CD4-positive, CD25-positive, alpha-beta regulatory T cell (primary cell): ENCODE results near the gene F13A1. TPM values are rescaled to one million over a fixed set of nuclear protein-coding genes. Genes with fewer than 3 reads are reported as not detected.

Experiments
- ATAC-seq, 2 donors: fragments of 150-1000 bp; cut with Tn5 transposase; one replicate each; pipeline ENCODE4 v1.10.0; 2021; ENCODE audit warnings: low read depth in 2 of 2, moderate number of reproducible peaks in 2 of 2, moderate library complexity in 1 of 2
- DNase-seq, 3 donors: peaks; one replicate each; pipeline versions ENCODE4 v3.0.0 to v3.0.0-alpha.2; 2012 to 2022; ENCODE audit warnings: mixed read lengths in 1 of 3
- H3K27ac ChIP-seq: one replicate; pipeline ENCODE4 v1.7.0; 2013; ENCODE audit warnings: mild to moderate bottlenecking, low read length; ENCODE audit not compliant: insufficient read depth, poor library complexity, severe bottlenecking
- H3K27me3 ChIP-seq: one replicate; pipeline ENCODE4 v1.7.0; 2013; ENCODE audit warnings: low read length; ENCODE audit not compliant: control insufficient read depth, insufficient read depth
- H3K36me3 ChIP-seq: one replicate; pipeline ENCODE4 v1.7.0; 2013; ENCODE audit warnings: mild to moderate bottlenecking, low read length, moderate library complexity; ENCODE audit not compliant: control insufficient read depth, insufficient read depth
- H3K4me1 ChIP-seq: 2 replicates; pipeline ENCODE4 v1.7.0; 2013; ENCODE audit warnings: mild to moderate bottlenecking, low read length; ENCODE audit not compliant: insufficient read depth, control insufficient read depth, poor library complexity, severe bottlenecking
- H3K4me3 ChIP-seq: one replicate; pipeline ENCODE4 v1.7.0; 2013; ENCODE audit warnings: low read depth, mild to moderate bottlenecking, low read length, moderate library complexity
- H3K9me3 ChIP-seq, 2 experiments: 1 replicate in 1 of 2; 2 replicates in 1 of 2; pipeline ENCODE4 v1.7.0; 2013; ENCODE audit warnings: low read length in 2 of 2, mild to moderate bottlenecking in 1 of 2, moderate library complexity in 1 of 2; ENCODE audit not compliant: control insufficient read depth in 2 of 2
- H3K27ac Mint-ChIP-seq, 3 donors: one replicate each; pipeline ENCODE4 v1.8.0; 2020 to 2022; ENCODE audit warnings: mild to moderate bottlenecking in 3 of 3, mixed read lengths in 3 of 3, moderate library complexity in 2 of 3
- H3K27me3 Mint-ChIP-seq: one replicate; pipeline ENCODE4 v1.8.0; 2022; ENCODE audit warnings: mild to moderate bottlenecking, mixed read lengths
- H3K36me3 Mint-ChIP-seq: one replicate; pipeline ENCODE4 v1.8.0; 2020; ENCODE audit warnings: mixed read lengths
- H3K4me1 Mint-ChIP-seq, 4 donors: one replicate each; pipeline ENCODE4 v1.8.0; 2020 to 2022; ENCODE audit warnings: mixed read lengths in 4 of 4, mild to moderate bottlenecking in 1 of 4
- H3K4me3 Mint-ChIP-seq, 4 donors: one replicate each; pipeline ENCODE4 v1.8.0; 2020 to 2022; ENCODE audit warnings: mild to moderate bottlenecking in 4 of 4, mixed read lengths in 4 of 4, moderate library complexity in 3 of 4
- H3K9me3 Mint-ChIP-seq, 7 donors: one replicate each; pipeline ENCODE4 v1.8.0; 2020 to 2022; ENCODE audit warnings: mixed read lengths in 7 of 7, mild to moderate bottlenecking in 3 of 7, moderate library complexity in 2 of 7
- polyA plus RNA-seq, 4 donors: library from polyadenylated mRNA; unstranded; fragments of 300-500 nt; fragmentation: Illumina TruSeq; gene quantifications; one replicate each; pipeline ENCODE4 v1.2.3, GENCODE V29; 2021
- total RNA-seq: library from RNA; stranded (reverse); gene quantifications from one replicate; pipeline ENCODE4 v1.2.3, GENCODE V29; 2022

The F13A1 gene
- total and polyA plus RNA-seq, 5 donors from 2014 or later = 0.16 to 21.1 TPM; not detected in 3

GRCh38 chr6:6180684-6181083, 139.8 kb downstream of the F13A1 start:
- no peak for DNase-seq
- no peak overlapping the region for H3K4me3 ChIP-seq
- H3K4me1 ChIP-seq = no peaks in the 10 kb centered on the region
- H3K27me3 ChIP-seq = no peaks in the 10 kb centered on the region
- Mint-ChIP-seq H3K27ac (no peak overlapping the region), H3K36me3 (no peaks in the 10 kb centered on the region), H3K27me3 (peaks cover 5% of the 10 kb centered on the region), H3K9me3 (peaks cover 0 to 4% (median 0%) of the 10 kb centered on the region in 7 donors), H3K4me3 (no peak overlapping the region), H3K4me1 (no peaks in the 10 kb centered on the region)
- H3K27ac ChIP-seq = no peak overlapping the region
- no peaks in the 10 kb centered on the region for H3K36me3 ChIP-seq
- H3K9me3 ChIP-seq = no peaks in the 10 kb centered on the region
- no peak for ATAC-seq

GRCh38 chr6:6179858-6180623, 140.4 kb downstream of the F13A1 start:
- DNase-seq (no peak), ATAC-seq (no peak)
- Histone ChIP-seq H3K4me3 (no peak overlapping the region), H3K4me1 (no peaks in the 10 kb centered on the region), H3K27ac (no peak overlapping the region), H3K27me3 (no peaks in the 10 kb centered on the region), H3K9me3 (no peaks in the 10 kb centered on the region), H3K36me3 (no peaks in the 10 kb centered on the region)
- Mint-ChIP-seq H3K36me3 (no peaks in the 10 kb centered on the region), H3K27me3 (peaks cover 5% of the 10 kb centered on the region), H3K4me1 (no peaks in the 10 kb centered on the region), H3K27ac (no peak overlapping the region), H3K4me3 (no peak overlapping the region), H3K9me3 (peaks cover 0 to 4% (median 0%) of the 10 kb centered on the region in 7 donors)

DNA sequence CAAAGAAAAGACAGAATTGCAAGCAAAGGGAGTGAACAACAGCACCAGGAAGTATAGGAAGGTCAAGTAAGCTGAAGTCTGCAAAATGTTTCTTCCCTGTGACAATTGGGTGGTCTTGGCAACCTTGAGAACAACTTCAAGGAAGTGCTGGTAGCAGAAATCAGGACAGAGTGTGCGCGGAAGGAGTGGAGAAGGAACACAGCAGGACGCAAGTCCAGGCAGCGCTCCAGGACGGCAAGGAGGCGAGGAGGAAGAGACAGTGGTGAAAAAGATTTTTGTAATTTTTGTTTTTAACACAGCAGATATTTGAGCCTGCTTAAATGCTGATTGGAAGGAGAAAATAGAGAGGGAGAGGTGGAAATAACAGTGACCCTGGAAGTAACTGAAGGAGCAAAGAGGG, 141.7 kb downstream of the F13A1 start:
- ATAC-seq = no peak
- no peaks in the 10 kb centered on the region for H3K36me3 Mint-ChIP-seq
- no peaks in the 10 kb centered on the region for H3K4me1 Mint-ChIP-seq

GRCh38 chr6:6177754-6178153, 142.7 kb downstream of the F13A1 start:
- no peaks in the 10 kb centered on the region for H3K36me3 Mint-ChIP-seq
- no peaks in the 10 kb centered on the region for H3K4me1 ChIP-seq
- no peaks in the 10 kb centered on the region for H3K36me3 ChIP-seq
- H3K27me3 Mint-ChIP-seq = no peaks in the 10 kb centered on the region
- no peak overlapping the region for H3K4me3 Mint-ChIP-seq
- DNase-seq (no peak), ATAC-seq (no peak)
- no peak overlapping the region for H3K27ac Mint-ChIP-seq
- H3K4me1 Mint-ChIP-seq = no peaks in the 10 kb centered on the region
- H3K9me3 Mint-ChIP-seq = peaks cover 0 to 2% (median 0%) of the 10 kb centered on the region in 7 donors
- no peak overlapping the region for H3K4me3 ChIP-seq
- H3K27ac ChIP-seq = no peak overlapping the region
- H3K9me3 ChIP-seq = no peaks in the 10 kb centered on the region
- no peaks in the 10 kb centered on the region for H3K27me3 ChIP-seq

More for the DNA sequence above, 141.7 kb downstream of the F13A1 start:
- Histone ChIP-seq H3K27me3 (no peaks in the 10 kb centered on the region), H3K4me1 (no peaks in the 10 kb centered on the region), H3K36me3 (no peaks in the 10 kb centered on the region), H3K4me3 (no peak overlapping the region), H3K9me3 (no peaks in the 10 kb centered on the region), H3K27ac (no peak overlapping the region)
- peaks cover 0 to 2% (median 0%) of the 10 kb centered on the region in 7 donors for H3K9me3 Mint-ChIP-seq
- H3K4me3 Mint-ChIP-seq = no peak overlapping the region
- no peak overlapping the region for H3K27ac Mint-ChIP-seq
- DNase-seq = no peak
- H3K27me3 Mint-ChIP-seq = peaks cover 3% of the 10 kb centered on the region

DNA sequence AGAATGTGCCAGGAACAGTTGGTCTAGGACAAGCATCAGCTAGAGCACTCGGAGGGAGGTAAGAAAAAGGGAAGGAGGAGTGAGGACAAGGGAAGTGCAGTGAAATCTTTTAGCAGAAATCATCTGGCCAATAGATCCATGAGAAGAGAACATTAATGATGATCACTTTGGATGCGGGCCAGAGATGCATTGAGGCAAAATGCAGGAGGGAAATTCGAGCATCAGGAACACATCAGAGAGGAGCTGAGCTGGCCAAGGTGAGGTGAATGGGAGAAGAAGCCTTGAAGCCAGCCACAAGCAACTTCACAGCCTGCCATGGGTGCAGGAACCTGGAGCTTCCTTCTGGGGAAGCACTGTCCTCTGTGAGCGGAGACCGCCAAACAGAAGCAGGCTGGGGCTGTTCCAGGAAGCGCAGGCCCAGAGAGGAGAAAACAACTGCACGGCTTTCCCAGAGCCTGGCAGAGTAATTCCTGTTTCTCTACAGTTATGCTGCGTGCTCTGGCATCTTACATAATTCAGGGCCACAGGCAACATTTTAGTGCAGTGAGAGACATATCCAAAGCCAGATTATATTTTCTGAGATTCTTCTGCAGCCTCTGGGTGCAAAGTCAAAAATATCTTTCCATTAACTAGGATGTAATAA, 143.8 kb downstream of the F13A1 start:
- Histone ChIP-seq H3K27ac (no peak overlapping the region), H3K27me3 (no peaks in the 10 kb centered on the region), H3K4me1 (no peaks in the 10 kb centered on the region), H3K9me3 (no peaks in the 10 kb centered on the region), H3K4me3 (no peak overlapping the region), H3K36me3 (no peaks in the 10 kb centered on the region)
- no peaks in the 10 kb centered on the region for H3K36me3 Mint-ChIP-seq
- ATAC-seq (no peak), DNase-seq (no peak)
- peaks cover 0 to 2% (median 0%) of the 10 kb centered on the region in 7 donors for H3K9me3 Mint-ChIP-seq
- H3K4me1 Mint-ChIP-seq = no peaks in the 10 kb centered on the region
- no peak overlapping the region for H3K4me3 Mint-ChIP-seq
- H3K27me3 Mint-ChIP-seq = no peaks in the 10 kb centered on the region
- no peak overlapping the region for H3K27ac Mint-ChIP-seq

- no peak overlapping the region for H3K27ac Mint-ChIP-seq
- DNase-seq = no peak
- H3K4me1 ChIP-seq = no peaks in the 10 kb centered on the region
- no peak overlapping the region for H3K4me3 ChIP-seq
- no peaks in the 10 kb centered on the region for H3K4me1 Mint-ChIP-seq
- no peak for ATAC-seq
- no peaks in the 10 kb centered on the region for H3K36me3 ChIP-seq
- H3K36me3 Mint-ChIP-seq = no peaks in the 10 kb centered on the region
- H3K9me3 ChIP-seq = no peaks in the 10 kb centered on the region
- no peak overlapping the region for H3K4me3 Mint-ChIP-seq
- H3K27ac ChIP-seq = no peak overlapping the region
- no peaks in the 10 kb centered on the region for H3K27me3 ChIP-seq
- H3K9me3 Mint-ChIP-seq = peaks cover 0 to 5% (median 0%) of the 10 kb centered on the region in 7 donors
- no peaks in the 10 kb centered on the region for H3K27me3 Mint-ChIP-seq
Observed at GRCh38 chr6:6176127-6176526, 144.3 kb downstream of the F13A1 start.

GRCh38 chr6:6169141-6169540, 151.3 kb downstream of the F13A1 start:
- H3K9me3 Mint-ChIP-seq = peaks cover 0 to 5% (median 0%) of the 10 kb centered on the region in 7 donors
- H3K27me3 Mint-ChIP-seq = no peaks in the 10 kb centered on the region
- Histone ChIP-seq H3K4me1 (no peaks in the 10 kb centered on the region), H3K9me3 (no peaks in the 10 kb centered on the region), H3K27me3 (no peaks in the 10 kb centered on the region), H3K27ac (no peak overlapping the region), H3K36me3 (no peaks in the 10 kb centered on the region), H3K4me3 (no peak overlapping the region)
- no peak overlapping the region for H3K27ac Mint-ChIP-seq
- no peak overlapping the region for H3K4me3 Mint-ChIP-seq
- H3K4me1 Mint-ChIP-seq = no peaks in the 10 kb centered on the region
- ATAC-seq = no peak
- DNase-seq = no peak
- no peaks in the 10 kb centered on the region for H3K36me3 Mint-ChIP-seq

DNA sequence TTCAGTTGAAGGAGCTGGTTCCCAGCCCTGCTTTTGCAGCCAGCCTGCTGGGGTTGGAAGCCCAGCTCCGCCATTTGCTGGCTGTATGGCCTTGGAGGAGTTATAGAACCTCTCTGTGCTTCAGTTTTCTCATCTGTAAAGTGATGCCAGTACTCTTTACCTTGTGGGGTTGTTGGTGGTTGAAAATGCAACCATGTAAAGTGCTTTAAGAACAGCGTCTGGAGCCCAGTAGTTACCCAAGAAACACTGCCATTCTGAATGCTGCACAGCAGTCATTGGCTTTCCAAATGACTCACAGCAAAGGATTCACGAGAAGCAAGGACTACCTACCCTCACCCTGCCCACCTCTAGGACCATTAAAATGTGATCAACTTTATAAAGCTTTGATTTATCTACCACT, 154.4 kb downstream of the F13A1 start:
- ATAC-seq (no peak), DNase-seq (no peak)
- Histone ChIP-seq H3K36me3 (no peaks in the 10 kb centered on the region), H3K4me1 (no peaks in the 10 kb centered on the region), H3K27ac (no peak overlapping the region), H3K4me3 (no peak overlapping the region), H3K9me3 (no peaks in the 10 kb centered on the region), H3K27me3 (no peaks in the 10 kb centered on the region)
- Mint-ChIP-seq H3K4me3 (no peak overlapping the region), H3K27me3 (no peaks in the 10 kb centered on the region), H3K9me3 (peaks cover 0 to 3% (median 0%) of the 10 kb centered on the region in 7 donors), H3K36me3 (no peaks in the 10 kb centered on the region), H3K27ac (no peak overlapping the region), H3K4me1 (no peaks in the 10 kb centered on the region)
